Measurements from ENCODE around the gene CREBL2. TPM values are rescaled to one million over a fixed set of nuclear protein-coding genes. Genes with fewer than 3 reads are reported as not detected.
A peak's percentile ranks its signal among the peaks of the same experiment; 100 is the strongest.

Gene CREBL2
- total RNA-seq, 1 experiment from 2014 or later = 18.3 TPM

DNA sequence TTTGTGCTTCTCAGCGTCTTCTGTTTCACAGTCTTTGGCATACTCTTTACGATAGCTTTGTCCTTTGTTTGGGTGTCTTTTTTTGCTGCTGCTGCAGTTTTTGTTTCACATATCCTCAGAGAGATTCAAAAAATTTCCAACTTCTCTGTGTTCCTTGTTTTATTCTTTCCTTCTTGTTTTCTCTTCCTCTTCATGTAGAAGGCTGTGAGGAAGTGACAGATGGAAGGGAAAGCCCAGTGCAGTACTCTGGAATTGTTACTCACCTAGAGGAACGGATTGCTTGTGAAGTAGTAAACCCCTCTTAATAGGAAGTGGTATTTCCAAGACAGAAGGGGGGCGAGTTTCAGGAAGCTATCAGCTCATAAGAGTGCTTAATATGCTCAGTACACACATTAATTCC is 1.7 kb downstream of the CREBL2 start:
- H3K9me3 ChIP-seq (ENCODE audit: control insufficient read depth, low read depth, low read length) = no peaks in the 10 kb centered on the region
- WGBS (ENCODE audit: extremely low coverage, insufficient read length, low lambda C conversion rate) = no CpG with 5 or more reads among the region's 4 CpGs
- H2BK20ac ChIP-seq (ENCODE audit: low read depth, low read length, poor library complexity, severe bottlenecking) = no peak overlapping the region
- H3K4me1 Mint-ChIP-seq = peaks cover 15 to 22% of the 10 kb centered on the region in 2 experiments
- H3K14ac ChIP-seq (ENCODE audit: insufficient read depth, low read length) = no peak overlapping the region
- H2AK5ac ChIP-seq (ENCODE audit: insufficient read length, low read length) = no peak overlapping the region
- peaks cover 6 to 24% (median 12%) of the 10 kb centered on the region in 3 experiments for H3K36me3 Mint-ChIP-seq (ENCODE audit: insufficient read depth in 1 of 3, low read depth in 3 of 3)
- H3K27me3 ChIP-seq (ENCODE audit: insufficient read depth, low read length) = no peaks in the 10 kb centered on the region
- no peak overlapping the region for H2AFZ ChIP-seq (ENCODE audit: low read length)
- H2BK5ac ChIP-seq (ENCODE audit: insufficient read length, low read length) = no peak overlapping the region
- peaks cover 2 to 6% of the 10 kb centered on the region in 2 experiments; a peak in 4 of 5 replicates for H3K9me3 Mint-ChIP-seq
- H3K4me3 Mint-ChIP-seq = peak overlapping the region; percentile 94 to 96
- TF ChIP-seq, protein P1, sequence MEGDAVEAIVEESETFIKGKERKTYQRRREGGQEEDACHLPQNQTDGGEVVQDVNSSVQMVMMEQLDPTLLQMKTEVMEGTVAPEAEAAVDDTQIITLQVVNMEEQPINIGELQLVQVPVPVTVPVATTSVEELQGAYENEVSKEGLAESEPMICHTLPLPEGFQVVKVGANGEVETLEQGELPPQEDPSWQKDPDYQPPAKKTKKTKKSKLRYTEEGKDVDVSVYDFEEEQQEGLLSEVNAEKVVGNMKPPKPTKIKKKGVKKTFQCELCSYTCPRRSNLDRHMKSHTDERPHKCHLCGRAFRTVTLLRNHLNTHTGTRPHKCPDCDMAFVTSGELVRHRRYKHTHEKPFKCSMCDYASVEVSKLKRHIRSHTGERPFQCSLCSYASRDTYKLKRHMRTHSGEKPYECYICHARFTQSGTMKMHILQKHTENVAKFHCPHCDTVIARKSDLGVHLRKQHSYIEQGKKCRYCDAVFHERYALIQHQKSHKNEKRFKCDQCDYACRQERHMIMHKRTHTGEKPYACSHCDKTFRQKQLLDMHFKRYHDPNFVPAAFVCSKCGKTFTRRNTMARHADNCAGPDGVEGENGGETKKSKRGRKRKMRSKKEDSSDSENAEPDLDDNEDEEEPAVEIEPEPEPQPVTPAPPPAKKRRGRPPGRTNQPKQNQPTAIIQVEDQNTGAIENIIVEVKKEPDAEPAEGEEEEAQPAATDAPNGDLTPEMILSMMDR (conservative IDR thresholded peaks at IDR 0.05) = no peak
- H3K27ac Mint-ChIP-seq = peak overlapping the region in 1 of 3 experiments; percentile 18; a peak in 3 of 7 replicates
- H4K8ac ChIP-seq (replicated peaks; ENCODE audit: insufficient read length, low read depth, low read length) = no peak overlapping the region
- no peak overlapping the region for H3K4ac ChIP-seq (ENCODE audit: low read depth, low read length)
- H3K4me2 ChIP-seq (ENCODE audit: insufficient read depth, insufficient read length, low read length) = no peak overlapping the region
- H3K56ac ChIP-seq (ENCODE audit: insufficient read length, low read depth, low read length) = no peak overlapping the region
- no peak overlapping the region for H3T11ph ChIP-seq (ENCODE audit: low read length)
- no peak overlapping the region for H3K27ac ChIP-seq (ENCODE audit: insufficient read length, low read depth, low read length)
- H3K9ac ChIP-seq (ENCODE audit: extremely low read depth, insufficient read length, low read length) = no peak overlapping the region
- H3K79me1 ChIP-seq (ENCODE audit: insufficient read depth, low read depth, low read length, poor library complexity, severe bottlenecking) = no peaks in the 10 kb centered on the region
- no peaks in the 10 kb centered on the region for H4K20me1 ChIP-seq (ENCODE audit: control insufficient read depth, insufficient read depth, insufficient read length)
- H3K79me2 ChIP-seq (ENCODE audit: insufficient read depth, low read length) = no peaks in the 10 kb centered on the region
- no peaks in the 10 kb centered on the region for H3K27me3 Mint-ChIP-seq (ENCODE audit: low read depth)
- H2BK15ac ChIP-seq (ENCODE audit: low read depth, low read length) = no peak overlapping the region
- no peak overlapping the region for H4K5ac ChIP-seq (ENCODE audit: insufficient read length, low read depth, low read length)
- H2BK120ac ChIP-seq (ENCODE audit: low read depth, low read length, poor library complexity, severe bottlenecking) = no peak overlapping the region
- DNase-seq = no peak
- H3K4me1 ChIP-seq (ENCODE audit: insufficient read depth, low read length) = no peaks in the 10 kb centered on the region
- no peak overlapping the region for H3K18ac ChIP-seq (ENCODE audit: insufficient read length, low read depth, low read length)
- H2BK12ac ChIP-seq (ENCODE audit: insufficient read length, low read depth, low read length) = no peak overlapping the region
- no peak overlapping the region for H4K91ac ChIP-seq (ENCODE audit: insufficient read length, low read depth, low read length)
- no peak overlapping the region for H3K23ac ChIP-seq (ENCODE audit: insufficient read length, low read depth, low read length)
- H3K23me2 ChIP-seq (ENCODE audit: insufficient read length, low read depth, low read length, poor library complexity, severe bottlenecking) = peaks cover 6% of the 10 kb centered on the region
